ENCODE measurements around the gene EPO.

DNA sequence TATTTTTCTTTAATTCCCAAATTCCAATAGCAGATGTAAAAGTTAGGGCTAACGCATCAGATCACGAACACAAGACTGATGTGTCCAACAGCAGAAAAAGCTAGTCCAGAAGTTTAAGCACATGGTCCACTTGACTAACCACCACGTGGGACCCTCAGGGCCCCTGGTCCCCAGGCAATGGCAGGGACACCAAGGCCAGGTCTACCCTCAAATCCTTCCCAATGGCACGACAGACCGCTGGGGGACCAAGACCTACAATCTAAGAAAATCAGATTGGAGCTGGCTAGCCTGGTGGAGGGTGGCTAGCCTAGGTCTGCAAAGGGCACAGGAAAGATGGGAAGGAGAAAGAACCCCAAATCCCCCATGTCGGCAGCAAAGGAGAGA lies 27.7 kb upstream of the EPO start:
- TF ChIP-seq ELF4 (IDR thresholded peaks at IDR 0.05) (no peak), FOXM1 (IDR thresholded peaks at IDR 0.05; ENCODE audit: borderline replicate concordance) (no peak), BHLHE40 (IDR thresholded peaks at IDR 0.05; ENCODE audit: borderline replicate concordance) (no peak), NFRKB (IDR thresholded peaks at IDR 0.05) (no peak), TARDBP (IDR thresholded peaks at IDR 0.05) (no peak), CTBP1 (IDR thresholded peaks at IDR 0.05; ENCODE audit: borderline replicate concordance) (no peak)

All from HEK293T (cell line).